Hypothalamus (tissue), 51 donors: ENCODE data around the gene RWDD4.
A peak's percentile ranks its signal among the peaks of the same experiment; 100 is the strongest.

ENCODE experiments used
- DNase-seq, 51 donors: peaks; one replicate each; lab custom pipeline; 2025; lab: John Stamatoyannopoulos, UW

The RWDD4 gene

DNA sequence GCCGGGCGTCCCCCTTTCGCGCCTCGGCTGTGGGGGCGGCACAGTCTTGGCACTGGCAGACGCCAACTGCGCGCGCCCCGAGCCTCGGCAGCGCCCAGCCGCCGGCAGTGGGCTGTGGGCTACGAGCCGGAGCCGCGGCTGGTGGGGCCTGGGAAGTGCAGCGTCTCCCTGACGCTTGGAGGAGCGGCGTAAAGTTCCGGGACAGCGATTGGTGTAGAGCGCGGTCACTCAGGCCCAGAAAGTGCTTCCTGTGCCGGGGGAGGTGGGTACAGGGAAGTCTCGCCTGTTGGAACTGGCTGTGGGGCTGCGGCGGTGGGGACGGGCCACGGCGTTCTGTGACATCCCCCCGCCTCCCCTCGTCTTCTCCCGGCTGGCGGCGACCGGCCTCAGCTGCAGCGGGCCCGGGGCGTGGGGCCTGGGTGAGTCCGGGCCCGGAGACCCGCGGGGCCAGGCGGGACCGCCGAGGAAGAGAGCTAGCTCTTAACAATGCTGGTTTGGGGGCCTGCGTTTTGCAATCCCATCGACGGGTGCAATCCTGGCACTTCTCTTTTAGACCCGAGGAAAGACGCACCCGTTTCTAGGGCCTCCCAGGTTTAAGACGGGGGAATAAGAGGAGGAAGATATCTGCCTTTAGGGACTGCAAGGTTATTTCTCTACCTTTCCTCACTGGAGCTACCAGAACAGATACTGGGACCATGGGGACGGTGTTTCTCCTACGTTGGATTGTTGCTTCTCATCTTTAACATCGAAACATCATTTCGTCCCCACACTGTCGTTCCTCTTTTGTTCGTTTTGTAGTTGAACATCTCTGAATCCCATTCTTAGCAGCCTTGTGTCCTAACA, at the start of gene RWDD4, which contains the start of gene TRAPPC11:
TSS of gene RWDD4 (minus strand) at position 157 of the 843 bp plus-strand sequence. CDS start 233 bp downstream, outside the sequence.
TSS of gene TRAPPC11 (plus strand) at position 265 of the 843 bp plus-strand sequence. CDS start 4,575 bp downstream, outside the sequence.
- DNase-seq: peak; percentile 56 to 98 (median 93)

DNA sequence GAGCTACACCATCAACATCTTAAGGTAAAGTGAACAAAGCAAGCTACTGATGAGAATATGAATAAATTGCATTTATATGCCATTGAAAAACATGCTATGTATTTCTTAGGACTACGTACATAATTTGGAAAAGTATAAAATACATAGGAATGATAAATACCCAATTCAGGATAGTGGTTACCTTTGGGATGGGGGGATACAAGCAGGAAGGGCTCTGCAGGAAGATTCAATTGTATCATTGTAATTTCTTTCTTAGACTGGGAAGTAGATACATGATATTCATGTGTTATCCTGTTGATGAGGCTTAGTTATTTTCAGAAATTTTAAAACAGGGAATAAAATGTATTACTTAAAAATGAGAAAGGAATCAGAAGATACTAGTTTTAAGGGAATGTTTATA, 43.5 kb upstream of the RWDD4 start:
- DNase-seq: no peak

DNA sequence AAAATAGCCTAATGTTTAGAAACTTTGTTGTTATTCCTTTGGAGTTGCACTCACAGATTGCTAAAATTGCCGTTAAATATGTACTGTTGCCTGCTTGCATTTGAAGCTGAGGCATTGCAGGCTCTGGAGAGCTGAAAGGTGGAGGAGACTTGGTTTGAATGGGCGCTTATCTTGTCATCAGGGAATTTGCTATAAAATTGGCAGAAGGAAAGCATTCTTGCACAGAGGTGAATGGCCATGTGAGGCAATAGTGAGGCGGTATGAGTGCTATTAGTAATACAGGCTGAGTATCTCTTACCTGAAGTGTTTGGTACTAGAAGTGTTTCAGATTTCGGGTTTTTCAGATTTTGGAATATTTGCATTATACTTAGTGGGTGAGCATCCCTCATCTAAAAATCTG, 41.4 kb upstream of the RWDD4 start:
- DNase-seq: no peak

DNA sequence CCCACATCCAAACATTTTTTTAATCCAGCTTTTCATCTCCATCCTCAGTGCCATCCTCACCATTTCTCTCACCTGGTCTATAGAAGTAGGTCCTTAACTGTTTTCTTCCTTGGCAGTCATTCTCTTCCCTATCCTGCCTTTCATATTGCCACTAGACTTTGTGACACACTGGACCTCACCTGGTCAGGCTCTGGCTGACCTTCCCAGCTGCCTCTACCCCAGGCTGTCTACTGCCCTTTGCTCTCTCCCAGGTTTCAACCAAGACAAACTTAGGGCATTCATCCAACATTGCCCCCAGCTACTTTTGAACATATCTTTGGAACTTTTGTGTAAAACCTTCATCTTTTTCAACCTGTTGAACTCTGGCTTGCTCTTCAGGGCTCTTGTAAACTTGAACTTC, 39.9 kb upstream of the RWDD4 start:
- no peak for DNase-seq

DNA sequence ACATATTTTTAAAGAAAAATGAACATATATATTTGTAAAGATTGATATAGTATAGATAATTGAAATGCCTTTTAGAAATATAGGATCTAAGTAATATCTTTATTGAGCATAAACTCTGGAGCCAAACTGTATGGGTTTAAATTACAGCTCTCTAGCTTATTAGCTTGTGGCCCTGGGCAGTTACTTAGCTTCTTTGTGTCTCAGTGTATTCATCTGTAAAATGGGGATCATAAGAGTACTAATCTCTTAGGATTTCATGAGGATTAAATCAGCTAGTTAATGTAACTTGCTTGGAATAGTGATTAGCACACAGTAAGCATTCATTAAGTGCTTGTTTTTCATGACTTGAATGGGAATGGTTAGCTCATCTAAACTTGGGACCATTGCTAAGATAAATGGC, 32.9 kb upstream of the RWDD4 start:
- no peak for DNase-seq

DNA sequence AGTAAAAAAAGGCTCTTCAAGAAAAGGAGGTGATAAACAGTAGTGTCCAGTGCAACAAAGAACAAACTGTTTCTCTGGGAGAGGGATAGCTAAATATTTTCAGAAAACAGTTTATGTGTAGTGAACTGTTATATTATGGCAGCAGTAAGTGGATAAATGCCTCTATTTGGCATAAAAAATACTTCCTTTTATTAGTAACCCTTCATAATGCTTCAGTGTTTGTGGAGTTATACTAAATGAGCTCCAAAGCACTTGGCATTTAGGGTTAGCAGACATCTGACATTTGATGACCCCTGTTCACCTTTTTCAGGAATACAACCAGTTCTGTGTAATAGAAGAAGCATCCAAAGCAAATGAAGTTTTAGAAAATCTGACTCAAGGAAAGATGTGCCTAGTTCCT, 32.0 kb upstream of the RWDD4 start:
- no peak for DNase-seq

DNA sequence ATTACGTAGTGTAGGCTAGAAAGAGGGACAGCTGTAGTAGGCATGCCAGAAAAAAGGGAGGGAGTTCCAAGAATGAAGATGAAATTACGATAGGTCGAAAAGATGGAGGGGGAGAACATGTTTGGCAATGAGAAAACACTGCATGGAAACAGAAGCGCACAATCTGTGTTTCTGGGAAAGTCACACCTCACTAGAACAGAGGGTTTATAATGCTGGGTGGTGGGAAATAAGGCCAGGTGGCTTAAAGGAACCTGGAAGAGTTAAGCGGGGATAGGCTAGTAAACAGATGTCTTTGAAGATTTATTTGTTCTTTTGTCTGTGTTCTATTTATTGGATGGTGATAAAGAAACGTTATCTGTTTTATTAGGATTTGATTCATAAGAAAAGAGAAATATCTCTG, 29.2 kb upstream of the RWDD4 start:
- no peak for DNase-seq

DNA sequence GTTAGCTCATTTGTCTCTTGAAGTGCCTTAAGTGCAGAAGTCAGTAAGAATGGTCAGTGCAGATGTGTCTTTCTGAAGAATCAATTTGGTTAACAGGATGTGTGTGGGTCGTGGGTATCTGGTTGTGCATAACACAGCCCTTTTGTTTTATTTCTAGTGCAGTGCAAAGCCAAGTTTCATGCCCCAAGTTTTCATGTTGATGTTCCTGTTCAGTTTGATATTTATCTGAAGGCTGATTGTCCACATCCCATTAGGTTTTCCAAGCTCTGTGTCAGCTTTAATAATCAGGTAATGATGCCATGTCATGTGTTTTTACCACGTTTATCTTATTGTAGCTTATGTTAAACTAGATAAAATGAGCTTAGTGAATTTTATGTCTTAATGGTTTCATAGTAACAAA, 27.5 kb upstream of the RWDD4 start:
- no peak for DNase-seq

DNA sequence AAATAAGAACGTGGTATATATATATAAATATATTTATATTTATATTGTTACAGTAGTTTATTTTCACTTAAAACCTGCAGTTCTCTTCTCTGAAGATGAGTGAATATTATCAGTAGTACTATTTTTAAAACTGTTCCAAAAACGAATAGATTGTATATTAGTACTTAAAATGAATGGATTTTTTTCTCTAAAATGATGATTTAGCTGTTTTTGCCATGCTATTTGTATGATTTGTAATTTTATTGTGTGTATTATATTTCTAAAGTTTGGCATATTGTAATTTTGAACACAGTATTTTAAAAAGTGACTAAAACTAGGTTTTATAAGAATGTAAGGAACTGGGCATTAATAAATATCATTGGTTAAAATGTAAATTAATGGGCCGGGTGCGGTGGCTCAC, 22.1 kb upstream of the RWDD4 start:
- no peak for DNase-seq

DNA sequence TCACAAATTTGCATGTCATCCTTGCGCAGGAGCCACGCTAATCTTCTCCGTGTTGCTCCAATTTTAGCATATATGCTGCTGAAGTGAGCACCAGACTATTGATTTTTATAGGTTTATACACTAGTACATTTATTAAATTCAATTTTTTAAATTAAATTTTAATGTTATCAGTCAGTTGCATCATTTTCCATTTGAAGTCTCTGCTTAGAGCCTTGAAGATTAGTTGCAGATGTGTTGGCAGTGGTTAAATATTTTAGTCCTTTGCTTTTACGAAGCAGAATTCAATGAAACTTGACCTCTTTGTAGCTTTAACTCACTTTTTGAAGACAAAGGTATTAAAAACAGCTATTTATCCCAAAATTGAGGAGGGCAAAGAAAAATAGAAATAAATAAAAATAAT, 16.6 kb upstream of the RWDD4 start:
- no peak for DNase-seq

DNA sequence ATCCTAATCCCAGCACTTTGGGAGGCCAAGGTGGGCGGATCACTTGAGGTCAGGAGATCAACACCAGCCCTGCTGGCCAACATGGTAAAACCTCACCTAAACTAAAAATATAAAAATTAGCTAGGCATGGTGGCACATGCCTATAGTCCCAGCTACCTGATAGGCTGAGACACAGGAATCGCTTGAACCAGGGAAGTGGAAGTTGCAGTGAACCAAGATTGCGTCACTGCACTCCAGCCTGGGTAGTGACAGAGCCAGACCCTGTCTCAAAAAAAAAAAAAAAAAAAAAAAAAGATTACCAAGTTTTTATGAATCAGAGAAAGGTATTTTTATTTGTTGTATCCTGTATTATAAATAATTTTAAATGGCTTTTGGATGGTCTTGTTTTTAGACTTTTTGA, 15.2 kb upstream of the RWDD4 start:
- DNase-seq: no peak

DNA sequence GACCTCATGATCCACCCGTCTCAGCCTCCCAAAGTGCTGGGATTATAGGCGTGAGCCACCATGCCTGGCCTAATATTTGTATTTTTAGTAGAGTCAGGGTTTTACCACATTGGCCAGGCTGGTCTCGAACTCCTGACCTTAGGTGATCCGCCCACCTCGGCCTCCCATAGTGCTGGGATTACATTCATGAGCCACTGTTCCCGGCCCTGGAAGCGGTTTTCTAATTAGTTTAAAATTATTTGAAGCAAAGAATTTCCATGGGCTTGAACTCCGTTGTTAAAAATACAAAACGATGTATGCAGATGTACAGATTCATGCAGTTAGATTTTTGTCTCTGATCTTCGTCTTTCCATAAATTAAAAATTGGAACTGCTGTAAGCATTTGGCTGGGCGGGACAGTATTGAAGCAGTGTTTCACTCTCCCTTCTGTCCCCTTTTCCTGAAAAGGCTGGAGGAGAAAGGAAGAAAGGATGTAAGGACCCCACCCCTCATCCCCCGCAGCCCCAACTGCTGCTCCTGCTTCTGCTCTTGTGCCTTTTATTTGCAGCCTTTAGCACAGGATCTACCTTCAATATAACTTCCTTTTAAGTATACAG, 12.1 kb upstream of the RWDD4 start:
- no peak for DNase-seq

DNA sequence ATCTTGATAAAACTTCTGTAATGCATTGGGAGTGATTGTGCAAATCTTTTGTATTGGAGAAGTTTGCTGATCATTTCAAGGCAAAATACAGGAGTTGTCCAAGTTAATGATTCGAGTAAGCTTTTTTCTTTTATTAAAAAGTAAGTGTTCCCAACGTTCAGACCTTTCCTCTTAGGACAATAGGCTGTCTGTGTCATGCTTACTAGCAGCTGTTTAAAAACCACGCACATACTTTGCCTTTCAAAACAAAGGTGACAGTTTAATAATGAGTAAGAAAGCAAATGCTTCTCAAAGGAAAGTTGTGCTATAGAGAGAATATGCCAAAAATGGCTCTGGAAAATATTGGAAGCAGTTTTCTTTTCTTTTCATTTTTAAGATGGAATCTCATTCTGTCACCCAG, 11.3 kb upstream of the RWDD4 start:
- no peak for DNase-seq

DNA sequence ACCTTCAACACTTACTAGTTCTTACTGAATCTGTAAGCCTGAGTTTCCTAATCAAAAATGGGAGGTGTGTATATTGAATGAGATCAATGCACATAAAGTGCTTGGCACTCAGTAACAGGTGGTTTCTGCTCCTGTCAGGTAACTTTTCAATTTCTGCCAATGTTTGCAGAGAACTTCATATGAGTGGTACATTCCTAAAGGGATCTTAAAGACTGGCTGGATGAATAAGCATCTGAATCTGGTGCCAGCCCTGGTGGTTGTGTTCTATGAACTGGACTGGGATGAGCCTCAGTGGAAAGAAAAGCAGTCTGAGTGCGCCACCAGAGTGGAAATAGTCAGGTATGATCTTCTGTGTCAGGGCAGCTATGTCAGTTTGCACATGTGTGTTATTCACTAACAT, 7.1 kb upstream of the RWDD4 start:
- DNase-seq: no peak

DNA sequence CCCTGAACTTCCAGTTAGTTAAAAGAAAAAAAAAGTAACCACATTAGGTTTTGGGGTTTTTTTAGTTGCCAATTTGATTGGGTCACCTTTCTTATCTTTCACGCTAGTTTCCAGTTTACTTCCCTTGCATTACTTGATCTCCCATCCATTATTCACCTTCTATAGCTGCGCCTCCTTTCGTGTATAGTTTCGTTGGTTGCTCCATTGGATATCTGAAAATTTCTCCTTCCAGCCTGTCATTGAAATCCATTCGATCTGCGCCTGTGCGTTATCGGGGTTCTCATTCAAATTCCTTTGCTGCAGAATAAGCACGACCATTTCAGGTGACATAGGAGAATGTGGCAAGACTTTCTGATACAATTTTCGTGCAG, 872 bp upstream of the RWDD4 start:
- DNase-seq: peak in 1 of 51 donors; percentile 14

DNA sequence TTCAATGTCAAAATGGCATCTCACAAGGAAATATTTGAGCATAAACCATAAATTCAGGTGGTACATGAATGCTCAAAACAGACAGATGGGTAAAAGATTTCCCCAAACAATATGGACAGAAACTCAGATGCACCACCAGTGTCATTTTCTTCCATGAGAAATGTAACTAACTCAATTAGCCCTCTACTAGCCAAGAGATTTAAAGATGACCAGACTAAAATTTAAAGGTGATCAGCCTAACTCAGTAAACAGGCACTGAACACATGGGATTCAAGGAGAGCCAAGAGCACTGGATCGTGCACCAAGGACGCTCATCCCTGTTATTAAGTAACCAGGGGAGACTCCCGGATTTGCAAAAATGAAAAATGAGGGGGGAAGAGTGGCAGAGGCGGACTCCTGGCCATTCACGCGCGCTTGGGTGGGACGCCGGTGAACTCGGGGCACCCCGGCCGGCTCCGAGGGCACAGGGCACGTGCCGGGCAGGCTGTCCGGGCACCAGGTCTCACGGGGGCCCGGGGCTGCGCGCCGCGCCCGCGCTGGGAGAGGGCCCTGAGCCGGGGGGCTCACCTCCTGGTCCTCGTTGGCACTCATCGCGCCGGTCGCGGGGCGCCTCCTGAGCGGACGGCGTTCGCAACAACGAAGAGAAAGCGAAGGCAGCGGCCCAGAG, 490 bp downstream of the RWDD4 start:
- peak in 18 of 51 donors; percentile 3 to 65 (median 32) for DNase-seq

DNA sequence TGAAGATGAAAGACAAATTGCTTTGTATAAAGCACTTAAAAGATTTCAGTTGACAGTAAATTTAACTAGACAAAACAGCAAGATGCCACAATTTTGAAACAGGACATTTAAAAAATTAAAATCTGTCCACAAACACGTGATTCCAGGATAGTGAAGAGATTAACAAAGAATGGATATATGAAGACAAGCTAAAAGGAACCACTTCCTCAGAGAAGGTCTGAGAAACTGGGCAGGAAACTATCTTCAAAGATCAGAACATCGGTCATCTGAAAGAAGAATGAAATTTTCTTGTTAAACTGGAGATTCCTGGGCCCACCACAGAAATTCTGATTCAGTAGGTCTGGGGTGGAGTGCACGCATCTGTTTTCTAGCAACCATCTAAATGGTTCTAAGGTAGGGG, 1.4 kb downstream of the RWDD4 start:
- DNase-seq: no peak

DNA sequence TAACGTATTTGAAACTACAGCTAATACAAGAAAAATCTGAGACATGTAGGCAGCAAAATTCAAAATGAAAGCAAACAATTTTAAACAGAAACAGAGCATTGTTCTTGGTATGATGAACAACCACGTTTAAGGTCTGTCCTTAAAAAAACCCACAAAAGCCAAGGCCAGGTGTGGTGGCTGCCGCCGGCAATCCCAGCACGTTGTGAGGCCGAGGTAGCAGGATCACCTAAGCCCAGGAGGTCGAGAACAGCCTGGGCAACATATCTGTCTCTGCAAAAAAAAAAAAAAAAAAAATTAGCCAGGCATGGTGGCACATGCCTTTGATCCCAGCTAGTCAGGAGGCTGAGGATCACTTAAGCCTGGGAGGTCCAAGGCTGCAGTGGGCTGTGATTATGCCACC, 13.7 kb downstream of the RWDD4 start:
- no peak for DNase-seq

DNA sequence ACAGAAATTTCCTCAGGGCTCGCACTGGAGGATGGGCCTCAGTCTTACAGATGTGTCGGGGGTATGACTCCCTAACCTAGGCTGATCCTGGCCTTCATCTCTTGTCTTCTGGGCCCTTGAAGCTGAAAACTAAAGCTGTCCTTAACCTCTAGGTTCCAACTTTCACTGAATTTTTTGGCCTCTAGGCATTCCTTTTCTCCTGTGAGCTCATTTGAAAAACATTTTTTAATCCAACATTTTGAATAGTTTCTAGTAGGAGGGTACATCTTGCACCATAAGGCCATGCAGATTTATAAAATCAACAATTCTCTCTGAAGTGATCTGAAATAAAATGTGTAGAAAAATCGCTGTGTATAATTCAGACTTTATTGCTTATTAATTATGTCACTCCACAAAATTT, 19.7 kb downstream of the RWDD4 start:
- DNase-seq: no peak

DNA sequence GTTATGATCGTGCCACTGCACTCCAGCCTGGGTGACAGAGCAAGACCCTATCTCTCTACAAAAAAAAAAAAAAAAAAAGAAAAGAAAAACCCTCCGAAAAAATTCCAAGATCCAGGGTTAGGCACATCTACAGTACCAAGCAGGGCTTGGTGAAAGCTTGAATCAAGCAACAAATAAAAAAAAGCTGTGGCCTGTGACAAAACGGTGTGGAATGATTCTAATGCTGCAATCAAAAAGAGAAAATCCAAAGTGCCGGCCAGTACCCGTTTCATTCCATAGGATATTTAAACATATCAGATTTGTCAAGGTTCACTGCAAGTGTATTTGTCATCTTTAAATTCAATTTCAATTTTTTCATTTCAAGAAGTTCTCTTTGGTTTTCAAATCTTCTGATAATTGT, 20.5 kb downstream of the RWDD4 start:
- no peak for DNase-seq

DNA sequence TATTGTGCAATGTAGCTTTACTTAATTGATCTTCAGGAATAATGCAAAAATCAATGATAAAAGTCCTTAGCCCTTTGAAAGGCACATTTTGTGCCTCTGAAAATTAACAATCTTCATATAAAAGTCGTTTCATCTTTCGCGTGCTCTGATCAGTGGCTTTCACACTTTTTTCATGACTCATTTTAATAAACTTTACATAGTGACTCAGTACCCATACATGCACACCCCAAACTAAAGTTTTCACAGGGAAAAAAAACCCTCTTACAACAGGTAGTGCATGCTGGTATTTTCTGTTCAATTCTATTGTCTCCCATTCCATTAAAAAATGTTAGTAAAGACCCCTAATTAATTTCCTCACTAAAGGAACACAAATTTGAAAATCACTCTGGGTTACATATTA, 21.5 kb downstream of the RWDD4 start:
- no peak for DNase-seq

DNA sequence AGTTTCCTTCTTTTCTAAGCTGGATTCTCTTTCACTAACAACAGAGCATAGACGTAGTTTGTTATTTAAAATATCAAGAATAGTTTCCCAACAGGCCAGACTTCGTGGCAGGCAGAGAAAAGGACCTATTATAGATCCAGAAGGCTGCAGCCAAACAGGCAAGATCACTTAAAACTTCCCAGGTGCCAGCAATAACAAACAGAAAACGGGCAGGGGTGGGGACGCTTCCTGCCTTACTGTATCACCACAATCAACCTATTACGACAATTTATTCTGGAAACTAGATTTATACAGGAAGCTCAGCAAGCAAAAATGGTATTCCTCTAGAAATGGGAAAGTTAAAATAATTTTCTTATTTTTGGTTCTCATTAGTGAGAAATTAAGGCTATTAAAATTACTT, 22.1 kb downstream of the RWDD4 start:
- DNase-seq: no peak
